MCF 10A (cell line): Measurements from ENCODE around the gene HDAC7. TPM values are rescaled to one million over a fixed set of nuclear protein-coding genes. Genes with fewer than 3 reads are reported as not detected.
A peak's percentile ranks its signal among the peaks of the same experiment; 100 is the strongest.
"Not testable (repeated sequence)": the region's sequence is repeated elsewhere in the genome, so short reads cannot be mapped to it uniquely, and the experiment has no call there.

Experiments used
- BruUV-seq: library from RNA; stranded (reverse); fragments of 400-500 nt; replicated peaks from 2 replicates; lab custom pipeline; 2021; lab: Mats Ljungman, UMichigan
- CTCF ChIA-PET: fragments of 300-600 bp; sonication (Branson Sonifier 250); formaldehyde crosslinking; extraction: SDS; loops from one replicate; lab custom pipeline; 2021; ENCODE audit warnings: antibody characterized with exemption, inconsistent platforms; lab: Yijun Ruan, JAX
- POLR2A ChIA-PET: fragments of 300-600, 350-650 bp; sonication (Branson Sonifier 250); formaldehyde crosslinking; extraction: SDS; loops from one replicate; lab custom pipeline; 2020; ENCODE audit warnings: antibody characterized with exemption, inconsistent platforms; lab: Yijun Ruan, JAX
- DNase-seq: peaks from one replicate; pipeline ENCODE4 v3.0.0-alpha.2; 2018; ENCODE audit not compliant: unreplicated experiment
- H3K27ac Mint-ChIP-seq: one replicate; pipeline ENCODE4 v1.8.0; 2022; ENCODE audit warnings: mild to moderate bottlenecking, low read depth, mixed read lengths; ENCODE audit not compliant: unreplicated experiment
- H3K27me3 Mint-ChIP-seq: one replicate; pipeline ENCODE4 v1.8.0; 2022; ENCODE audit warnings: mixed read lengths; ENCODE audit not compliant: insufficient read depth, unreplicated experiment
- H3K36me3 Mint-ChIP-seq: one replicate; pipeline ENCODE4 v1.8.0; 2022; ENCODE audit warnings: mild to moderate bottlenecking, moderate library complexity, mixed read lengths; ENCODE audit not compliant: insufficient read depth, unreplicated experiment
- H3K4me1 Mint-ChIP-seq: one replicate; pipeline ENCODE4 v1.8.0; 2022; ENCODE audit warnings: mixed read lengths; ENCODE audit not compliant: insufficient read depth, unreplicated experiment
- H3K4me3 Mint-ChIP-seq: one replicate; pipeline ENCODE4 v1.8.0; 2022; ENCODE audit warnings: mild to moderate bottlenecking, moderate library complexity, mixed read lengths; ENCODE audit not compliant: unreplicated experiment
- H3K9me3 Mint-ChIP-seq: one replicate; pipeline ENCODE4 v1.8.0; 2022; ENCODE audit warnings: mixed read lengths; ENCODE audit not compliant: unreplicated experiment
- CTCF ChIP-seq: fragments of 200-600 bp; IDR thresholded peaks from one replicate; pipeline ENCODE4 v1.8.0; 2022; ENCODE audit warnings: antibody characterized with exemption, mild to moderate bottlenecking; ENCODE audit not compliant: unreplicated experiment
- intact Hi-C: fragments of 100-400 bp; cut with micrococcal nuclease; formaldehyde crosslinking; loops from 2 replicates; pipeline ENCODE4 v1.14.1; 2022
- total RNA-seq: library from RNA; stranded (reverse); gene quantifications from 2 replicates; pipeline ENCODE4 v1.2.3, GENCODE V29; 2022

The HDAC7 gene
- total RNA-seq, 1 experiment from 2014 or later, result 80.1 TPM

- Mint-ChIP-seq H3K4me1 (peaks cover 15% of the 10 kb centered on the region), H3K9me3 (no peaks in the 10 kb centered on the region)
- BruUV-seq, result no TSS peak
These were observed 23.7 kb upstream of the HDAC7 start for GRCh38 chr12:47843226-47843980.

GRCh38 chr12:47842543-47842942, 22.8 kb upstream of the HDAC7 start:
- H3K27me3 Mint-ChIP-seq, BruUV-seq, intact Hi-C loops, DNase-seq, H3K9me3 Mint-ChIP-seq, H3K4me3 Mint-ChIP-seq, H3K27ac Mint-ChIP-seq: not testable (repeated sequence)
- peaks cover 33% of the 10 kb centered on the region for H3K36me3 Mint-ChIP-seq
- peaks cover 19% of the 10 kb centered on the region for H3K4me1 Mint-ChIP-seq
- POLR2A ChIA-PET, result interaction anchor here (1.1 kb wide), 1 partner anchor 136 kb away, joined by 3 read pairs; the partner anchor contains the start of gene RPAP3
- CTCF ChIA-PET, result interaction anchor here (0.5 to 19.9 kb wide), 7 partner anchors 9 to 118 kb away, joined by 3 to 622 read pairs (median 4); partner anchors contain the start of gene SLC48A1

More at GRCh38 chr12:47843226-47843980, 23.7 kb upstream of the HDAC7 start:
- Mint-ChIP-seq H3K27ac (no peak overlapping the region), H3K4me3 (no peak overlapping the region), H3K36me3 (peaks cover 35% of the 10 kb centered on the region), H3K27me3 (no peaks in the 10 kb centered on the region)
- intact Hi-C loops, result no loop called here
- CTCF ChIA-PET, result interaction anchor here (0.5 to 19.9 kb wide), 6 partner anchors 9 to 153 kb away, joined by 3 to 622 read pairs (median 50); partner anchors contain the start of gene SLC48A1
- TF ChIP-seq CTCF, result no peak
- no peak for DNase-seq
- POLR2A ChIA-PET, result interaction anchor here (1.1 kb wide), 1 partner anchor 137 kb away, joined by 3 read pairs; the partner anchor contains the start of gene RPAP3

GRCh38 chr12:47841910-47842309, 22.2 kb upstream of the HDAC7 start:
- ChIA-PET CTCF (interaction anchor here (0.5 to 19.9 kb wide), 7 partner anchors 14 to 127 kb away, joined by 3 to 622 read pairs (median 50); partner anchors contain the start of genes SLC48A1 and VDR), POLR2A (interaction anchor here (0.6 to 6.2 kb wide), 7 partner anchors 13 to 136 kb away, joined by 3 to 35 read pairs (median 3); partner anchors contain the start of gene RPAP3)
- Mint-ChIP-seq H3K4me1 (peaks cover 21% of the 10 kb centered on the region), H3K27me3 (no peaks in the 10 kb centered on the region), H3K9me3 (no peaks in the 10 kb centered on the region), H3K36me3 (peaks cover 30% of the 10 kb centered on the region), H3K4me3 (no peak overlapping the region), H3K27ac (no peak overlapping the region)
- no peak for TF ChIP-seq CTCF
- intact Hi-C loops, result no loop called here
- BruUV-seq, result no TSS peak
- DNase-seq, result no peak

GRCh38 chr12:47841501-47841900, 21.8 kb upstream of the HDAC7 start:
- CTCF ChIA-PET, result interaction anchor here (0.6 to 19.9 kb wide), 8 partner anchors 13 to 126 kb away, joined by 3 to 622 read pairs (median 28); partner anchors contain the start of genes RAPGEF3, SLC48A1 and VDR
- H3K4me3 Mint-ChIP-seq, result no peak overlapping the region
- H3K36me3 Mint-ChIP-seq, result peaks cover 26% of the 10 kb centered on the region
- no peak for DNase-seq
- POLR2A ChIA-PET, result interaction anchor here (0.6 to 6.2 kb wide), 7 partner anchors 10 to 98 kb away, joined by 3 to 35 read pairs (median 3); no protein-coding TSS in a partner anchor
- H3K27ac Mint-ChIP-seq, result no peak overlapping the region
- peaks cover 21% of the 10 kb centered on the region for H3K4me1 Mint-ChIP-seq
- TSS peak; percentile 18 for BruUV-seq
- intact Hi-C loops, result no loop called here
- no peaks in the 10 kb centered on the region for H3K27me3 Mint-ChIP-seq
- TF ChIP-seq CTCF, result no peak
- H3K9me3 Mint-ChIP-seq, result no peaks in the 10 kb centered on the region
